MCF 10A (cell line): Measurements from ENCODE around the gene HTT. TPM values are rescaled to one million over a fixed set of nuclear protein-coding genes. Genes with fewer than 3 reads are reported as not detected.
"Not testable (repeated sequence)": the region's sequence is repeated elsewhere in the genome, so short reads cannot be mapped to it uniquely, and the experiment has no call there.

ENCODE experiments used
- BruUV-seq: library from RNA; stranded (reverse); fragments of 400-500 nt; replicated peaks from 2 replicates; lab custom pipeline; 2021; lab: Mats Ljungman, UMichigan
- CTCF ChIA-PET: fragments of 300-600 bp; sonication (Branson Sonifier 250); formaldehyde crosslinking; extraction: SDS; loops from one replicate; lab custom pipeline; 2021; ENCODE audit warnings: antibody characterized with exemption, inconsistent platforms; lab: Yijun Ruan, JAX
- POLR2A ChIA-PET: fragments of 300-600, 350-650 bp; sonication (Branson Sonifier 250); formaldehyde crosslinking; extraction: SDS; loops from one replicate; lab custom pipeline; 2020; ENCODE audit warnings: antibody characterized with exemption, inconsistent platforms; lab: Yijun Ruan, JAX
- DNase-seq: peaks from one replicate; pipeline ENCODE4 v3.0.0-alpha.2; 2018; ENCODE audit not compliant: unreplicated experiment
- H3K27ac Mint-ChIP-seq: one replicate; pipeline ENCODE4 v1.8.0; 2022; ENCODE audit warnings: mild to moderate bottlenecking, low read depth, mixed read lengths; ENCODE audit not compliant: unreplicated experiment
- H3K27me3 Mint-ChIP-seq: one replicate; pipeline ENCODE4 v1.8.0; 2022; ENCODE audit warnings: mixed read lengths; ENCODE audit not compliant: insufficient read depth, unreplicated experiment
- H3K36me3 Mint-ChIP-seq: one replicate; pipeline ENCODE4 v1.8.0; 2022; ENCODE audit warnings: mild to moderate bottlenecking, moderate library complexity, mixed read lengths; ENCODE audit not compliant: insufficient read depth, unreplicated experiment
- H3K4me1 Mint-ChIP-seq: one replicate; pipeline ENCODE4 v1.8.0; 2022; ENCODE audit warnings: mixed read lengths; ENCODE audit not compliant: insufficient read depth, unreplicated experiment
- H3K4me3 Mint-ChIP-seq: one replicate; pipeline ENCODE4 v1.8.0; 2022; ENCODE audit warnings: mild to moderate bottlenecking, moderate library complexity, mixed read lengths; ENCODE audit not compliant: unreplicated experiment
- H3K9me3 Mint-ChIP-seq: one replicate; pipeline ENCODE4 v1.8.0; 2022; ENCODE audit warnings: mixed read lengths; ENCODE audit not compliant: unreplicated experiment
- intact Hi-C: fragments of 100-400 bp; cut with micrococcal nuclease; formaldehyde crosslinking; loops from 2 replicates; pipeline ENCODE4 v1.14.1; 2022
- total RNA-seq: library from RNA; stranded (reverse); gene quantifications from 2 replicates; pipeline ENCODE4 v1.2.3, GENCODE V29; 2022
- TF ChIP-seq, protein P1 (sequence below): fragments of 200-600 bp; IDR thresholded peaks from one replicate; pipeline ENCODE4 v1.8.0; 2022; ENCODE audit warnings: antibody characterized with exemption, mild to moderate bottlenecking; ENCODE audit not compliant: unreplicated experiment

HTT gene
- total RNA-seq, 1 experiment from 2014 or later = 47.4 TPM

GRCh38 chr4:3145234-3145924, 70.9 kb downstream of the HTT start:
- ChIA-PET CTCF (interaction anchor here (0.5 to 2.6 kb wide), 3 partner anchors 8 to 343 kb away, joined by 3 to 8 read pairs (median 4); no protein-coding TSS in a partner anchor), POLR2A (no interaction called here)
- no peaks in the 10 kb centered on the region for H3K27me3 Mint-ChIP-seq
- no peaks in the 10 kb centered on the region for H3K9me3 Mint-ChIP-seq
- no TSS peak for BruUV-seq
- H3K27ac Mint-ChIP-seq = no peak overlapping the region
- TF ChIP-seq, protein P1, sequence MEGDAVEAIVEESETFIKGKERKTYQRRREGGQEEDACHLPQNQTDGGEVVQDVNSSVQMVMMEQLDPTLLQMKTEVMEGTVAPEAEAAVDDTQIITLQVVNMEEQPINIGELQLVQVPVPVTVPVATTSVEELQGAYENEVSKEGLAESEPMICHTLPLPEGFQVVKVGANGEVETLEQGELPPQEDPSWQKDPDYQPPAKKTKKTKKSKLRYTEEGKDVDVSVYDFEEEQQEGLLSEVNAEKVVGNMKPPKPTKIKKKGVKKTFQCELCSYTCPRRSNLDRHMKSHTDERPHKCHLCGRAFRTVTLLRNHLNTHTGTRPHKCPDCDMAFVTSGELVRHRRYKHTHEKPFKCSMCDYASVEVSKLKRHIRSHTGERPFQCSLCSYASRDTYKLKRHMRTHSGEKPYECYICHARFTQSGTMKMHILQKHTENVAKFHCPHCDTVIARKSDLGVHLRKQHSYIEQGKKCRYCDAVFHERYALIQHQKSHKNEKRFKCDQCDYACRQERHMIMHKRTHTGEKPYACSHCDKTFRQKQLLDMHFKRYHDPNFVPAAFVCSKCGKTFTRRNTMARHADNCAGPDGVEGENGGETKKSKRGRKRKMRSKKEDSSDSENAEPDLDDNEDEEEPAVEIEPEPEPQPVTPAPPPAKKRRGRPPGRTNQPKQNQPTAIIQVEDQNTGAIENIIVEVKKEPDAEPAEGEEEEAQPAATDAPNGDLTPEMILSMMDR = no peak
- no peak for DNase-seq
- no peak overlapping the region for H3K4me3 Mint-ChIP-seq
- no peaks in the 10 kb centered on the region for H3K4me1 Mint-ChIP-seq
- intact Hi-C loops = no loop called here
- H3K36me3 Mint-ChIP-seq = peaks cover 93% of the 10 kb centered on the region

GRCh38 chr4:3148926-3149325, 74.4 kb downstream of the HTT start:
- H3K9me3 Mint-ChIP-seq = no peaks in the 10 kb centered on the region
- TF ChIP-seq, protein P1 = no peak
- no peaks in the 10 kb centered on the region for H3K4me1 Mint-ChIP-seq
- no peak overlapping the region for H3K4me3 Mint-ChIP-seq
- no peak for DNase-seq
- peaks cover 91% of the 10 kb centered on the region for H3K36me3 Mint-ChIP-seq
- H3K27me3 Mint-ChIP-seq = no peaks in the 10 kb centered on the region
- POLR2A ChIA-PET = no interaction called here
- BruUV-seq = no TSS peak
- CTCF ChIA-PET = interaction anchor here (0.9 to 1.0 kb wide), 3 partner anchors 8 to 295 kb away, joined by 3 to 11 read pairs (median 3); no protein-coding TSS in a partner anchor
- intact Hi-C loops = no loop called here
- H3K27ac Mint-ChIP-seq = no peak overlapping the region

DNA sequence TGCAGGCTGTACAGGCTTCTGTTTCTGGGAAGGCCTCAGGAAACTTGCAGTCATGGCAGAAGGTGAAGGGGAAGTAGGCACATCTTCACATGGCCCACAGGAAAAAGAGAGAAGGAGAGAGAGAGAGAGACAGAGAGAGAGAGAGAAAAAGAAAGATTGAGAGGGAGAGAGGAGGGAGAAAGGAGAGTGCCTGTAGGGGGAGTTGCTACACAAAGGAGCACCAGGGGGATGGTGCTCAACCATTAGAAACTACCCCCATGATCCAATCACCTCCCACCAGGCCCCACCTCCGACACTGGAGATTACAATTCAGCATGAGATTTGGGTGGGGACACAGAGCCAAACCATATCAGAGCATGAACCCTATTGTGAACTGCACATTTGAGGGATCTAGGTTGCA, 76.8 kb downstream of the HTT start:
- intact Hi-C loops, H3K9me3 Mint-ChIP-seq, DNase-seq, H3K27ac Mint-ChIP-seq, BruUV-seq, H3K27me3 Mint-ChIP-seq, H3K4me1 Mint-ChIP-seq, H3K4me3 Mint-ChIP-seq: not testable (repeated sequence)
- H3K36me3 Mint-ChIP-seq = peaks cover 89% of the 10 kb centered on the region
- ChIA-PET POLR2A (interaction anchor here (0.7 kb wide), 1 partner anchor 397 kb away, joined by 4 read pairs; no protein-coding TSS in a partner anchor), CTCF (interaction anchor here (1.1 kb wide), 1 partner anchor 15 kb away, joined by 6 read pairs; no protein-coding TSS in a partner anchor)

DNA sequence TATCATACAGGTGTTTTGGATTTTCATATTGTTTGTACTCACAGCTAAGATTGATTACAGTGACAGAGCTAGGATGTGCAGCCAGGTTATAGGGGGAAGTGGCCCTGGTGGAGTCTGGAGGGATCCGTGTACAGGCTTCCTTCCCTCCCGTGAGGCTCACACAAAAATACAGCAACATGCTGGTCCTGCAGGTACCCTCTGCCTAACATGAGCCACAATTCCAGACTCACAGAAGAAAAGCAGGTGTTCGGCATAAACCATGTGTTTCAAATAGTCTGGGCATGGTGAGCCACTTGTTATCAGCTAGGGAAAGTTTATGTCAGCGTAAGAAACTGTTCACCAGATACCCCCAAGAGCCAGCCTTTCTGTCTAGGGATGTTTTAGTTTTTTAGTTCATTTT, 82.9 kb downstream of the HTT start:
- Mint-ChIP-seq H3K27ac (no peak overlapping the region), H3K9me3 (peaks cover 10% of the 10 kb centered on the region), H3K4me1 (no peaks in the 10 kb centered on the region), H3K36me3 (peaks cover 83% of the 10 kb centered on the region), H3K4me3 (no peak overlapping the region), H3K27me3 (no peaks in the 10 kb centered on the region)
- ChIA-PET CTCF (interaction anchor here (0.6 kb wide), 2 partner anchors 147 to 216 kb away, joined by 3 to 4 read pairs; no protein-coding TSS in a partner anchor), POLR2A (no interaction called here)
- DNase-seq = no peak
- BruUV-seq = no TSS peak
- TF ChIP-seq, protein P1 = no peak
- intact Hi-C loops = no loop called here
